Mucosa of rectum (tissue), 2 donors: Measurements from ENCODE around the gene XXYLT1.

Source experiments
- H3K27ac ChIP-seq, 2 donors: one replicate each; pipeline ENCODE4 v1.7.0; 2013; ENCODE audit warnings: inconsistent platforms in 2 of 2, low read depth in 2 of 2, low read length in 2 of 2
- H3K27me3 ChIP-seq, 2 donors: one replicate each; pipeline ENCODE4 v1.7.0; 2013; ENCODE audit warnings: low read length in 2 of 2; ENCODE audit not compliant: control insufficient read depth in 2 of 2, insufficient read depth in 2 of 2
- H3K36me3 ChIP-seq, 2 donors: one replicate each; pipeline ENCODE4 v1.7.0; 2013; ENCODE audit warnings: low read length in 2 of 2; ENCODE audit not compliant: control insufficient read depth in 2 of 2, insufficient read depth in 2 of 2
- H3K4me1 ChIP-seq, 2 donors: one replicate each; pipeline ENCODE4 v1.7.0; 2013; ENCODE audit warnings: low read length in 2 of 2, mild to moderate bottlenecking in 1 of 2; ENCODE audit not compliant: control insufficient read depth in 2 of 2, insufficient read depth in 2 of 2
- H3K4me3 ChIP-seq, 2 donors: one replicate each; pipeline ENCODE4 v1.7.0; 2013; ENCODE audit warnings: low read length in 2 of 2
- H3K9ac ChIP-seq, 2 donors: one replicate each; pipeline ENCODE4 v1.7.0; 2013; ENCODE audit warnings: low read length in 2 of 2, low read depth in 1 of 2, mild to moderate bottlenecking in 1 of 2
- H3K9me3 ChIP-seq, 2 donors: one replicate each; pipeline ENCODE4 v1.7.0; 2013; ENCODE audit warnings: low read length in 2 of 2; ENCODE audit not compliant: control insufficient read depth in 2 of 2
- donor health status: healthy.
- donor health status: Normal muscosa, but diverticular disease.

Gene XXYLT1

DNA sequence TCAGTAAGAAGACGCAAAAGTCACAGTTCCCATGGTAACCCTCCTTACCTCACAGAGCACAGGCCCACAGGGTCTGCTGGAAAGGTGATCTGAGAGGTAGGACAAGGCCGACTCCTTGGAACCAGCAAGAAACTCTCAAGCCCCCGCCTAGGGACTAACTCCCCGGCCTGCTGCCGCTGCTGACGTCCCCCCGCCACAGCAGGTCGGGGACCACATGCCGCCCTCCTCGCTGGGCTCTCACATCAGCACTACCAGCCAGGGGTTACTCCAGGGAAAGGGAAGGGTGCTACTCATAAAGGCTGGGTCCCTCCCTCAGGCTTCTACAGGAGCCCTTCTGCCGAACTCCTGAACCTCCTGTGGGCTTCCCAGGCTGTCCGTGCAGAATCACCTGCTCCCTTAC lies 94.2 kb downstream of the XXYLT1 start:
- Histone ChIP-seq H3K9me3 (no peaks in the 10 kb centered on the region), H3K4me3 (no peak overlapping the region), H3K36me3 (no peaks in the 10 kb centered on the region), H3K9ac (no peak overlapping the region), H3K27ac (no peak overlapping the region), H3K27me3 (no peaks in the 10 kb centered on the region), H3K4me1 (peaks cover 0 to 3% of the 10 kb centered on the region in 2 donors)

DNA sequence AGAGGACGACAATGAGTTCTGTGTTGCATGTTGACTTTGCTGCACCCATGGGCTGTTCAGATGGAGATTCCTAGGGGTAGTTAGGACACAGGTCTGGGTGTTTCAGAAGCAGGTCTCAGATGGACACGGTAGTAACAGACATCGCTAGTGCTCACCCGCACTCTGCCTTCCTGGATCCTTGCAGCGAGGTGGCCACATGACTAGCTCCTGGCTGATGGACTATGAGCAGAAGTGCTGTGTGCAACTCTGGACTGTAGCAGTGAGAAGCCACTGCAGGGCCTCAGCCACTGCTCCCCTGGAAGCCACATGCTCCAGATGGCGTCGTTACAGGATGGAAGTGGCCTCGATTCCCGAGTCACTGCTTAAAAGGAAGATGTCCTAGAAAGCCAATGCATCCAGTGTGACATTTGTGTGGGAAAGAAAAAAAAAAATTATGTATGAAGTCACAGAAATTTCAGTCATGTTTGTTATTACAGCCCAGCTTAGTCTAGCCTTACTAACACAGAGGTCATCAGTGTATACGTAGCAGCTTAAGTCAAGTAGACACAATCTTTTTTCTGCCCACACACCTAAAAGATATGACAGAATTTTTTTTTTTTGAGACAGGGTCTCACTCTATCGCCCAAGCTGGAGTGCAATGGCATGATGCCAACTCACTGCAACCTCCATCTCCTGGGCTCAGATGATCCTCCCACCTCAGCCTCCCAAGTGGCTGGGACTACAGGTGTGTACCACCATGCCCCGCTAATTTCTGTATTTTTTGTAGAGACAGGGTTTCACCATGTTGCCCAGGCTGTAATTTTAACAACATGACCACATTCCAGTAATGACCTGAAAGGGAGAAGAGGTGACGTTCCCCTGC lies 95.3 kb downstream of the XXYLT1 start:
- H3K9ac ChIP-seq, result no peak overlapping the region
- no peaks in the 10 kb centered on the region for H3K27me3 ChIP-seq
- no peaks in the 10 kb centered on the region for H3K36me3 ChIP-seq
- H3K9me3 ChIP-seq, result no peaks in the 10 kb centered on the region
- H3K4me1 ChIP-seq, result peaks cover 0 to 3% of the 10 kb centered on the region in 2 donors
- H3K4me3 ChIP-seq, result no peak overlapping the region
- H3K27ac ChIP-seq, result no peak overlapping the region

GRCh38 chr3:195175076-195175475 lies 95.9 kb downstream of the XXYLT1 start:
- Histone ChIP-seq H3K4me3 (no peak overlapping the region), H3K9me3 (no peaks in the 10 kb centered on the region), H3K9ac (no peak overlapping the region), H3K36me3 (no peaks in the 10 kb centered on the region), H3K27ac (no peak overlapping the region), H3K4me1 (peaks cover 0 to 3% of the 10 kb centered on the region in 2 donors), H3K27me3 (no peaks in the 10 kb centered on the region)

GRCh38 chr3:195173657-195174056 lies 97.3 kb downstream of the XXYLT1 start:
- H3K9me3 ChIP-seq, result no peaks in the 10 kb centered on the region
- H3K9ac ChIP-seq, result no peak overlapping the region
- no peak overlapping the region for H3K27ac ChIP-seq
- H3K36me3 ChIP-seq, result no peaks in the 10 kb centered on the region
- H3K4me1 ChIP-seq, result no peaks in the 10 kb centered on the region
- H3K4me3 ChIP-seq, result no peak overlapping the region
- H3K27me3 ChIP-seq, result no peaks in the 10 kb centered on the region

DNA sequence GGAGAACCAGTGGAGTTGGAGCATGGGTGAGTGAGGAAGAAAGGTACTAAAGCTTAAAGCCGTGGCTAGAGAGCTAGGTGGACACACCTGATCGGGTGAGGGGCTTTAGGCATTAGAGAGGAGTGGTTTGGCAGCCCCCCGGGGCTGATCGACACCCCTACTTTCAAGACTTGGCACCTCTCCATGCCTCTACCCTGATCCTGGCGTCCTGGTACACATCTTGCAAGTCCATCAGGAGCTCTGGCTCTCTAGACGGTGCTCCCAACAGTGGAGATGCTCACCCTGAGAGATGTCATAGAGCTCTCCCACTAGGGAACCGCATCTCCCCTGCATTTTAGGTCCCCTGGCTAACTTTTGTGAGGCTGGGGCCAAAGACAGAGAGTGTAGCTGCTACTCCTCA lies 98.1 kb downstream of the XXYLT1 start:
- H3K27ac ChIP-seq, result no peak overlapping the region
- no peak overlapping the region for H3K4me3 ChIP-seq
- H3K27me3 ChIP-seq, result no peaks in the 10 kb centered on the region
- H3K36me3 ChIP-seq, result no peaks in the 10 kb centered on the region
- H3K4me1 ChIP-seq, result no peaks in the 10 kb centered on the region
- H3K9me3 ChIP-seq, result no peaks in the 10 kb centered on the region
- no peak overlapping the region for H3K9ac ChIP-seq

DNA sequence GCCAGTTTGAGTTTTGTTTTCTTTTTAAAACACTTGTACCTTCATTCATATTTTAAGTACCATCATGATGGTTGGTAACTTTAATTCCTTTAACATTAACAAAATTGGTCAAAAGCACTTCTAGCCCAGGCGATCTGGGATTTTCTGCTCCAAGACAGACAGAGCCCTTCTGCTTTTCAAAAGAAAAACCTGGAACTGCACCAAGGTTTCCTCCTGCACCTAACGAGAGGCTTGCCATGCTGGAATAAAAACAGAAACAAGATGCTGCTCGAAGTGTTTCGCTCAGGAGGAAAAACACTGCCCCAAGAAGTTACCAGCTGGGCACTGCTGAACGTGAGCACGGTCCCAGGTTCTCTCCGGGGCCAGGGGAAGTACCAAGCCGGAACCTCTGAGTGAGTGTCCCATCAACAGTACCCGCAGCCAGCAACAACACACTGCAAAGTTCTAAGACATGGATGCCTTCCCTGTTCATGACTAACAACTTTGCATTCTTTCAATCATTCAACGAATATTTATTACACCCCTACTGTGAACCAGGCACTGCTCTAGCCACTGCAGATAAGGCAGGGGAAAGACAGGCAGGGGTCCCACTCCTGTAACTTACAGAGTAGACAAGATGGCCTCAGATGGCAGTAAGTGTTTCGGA lies 98.8 kb downstream of the XXYLT1 start:
- H3K9me3 ChIP-seq, result no peaks in the 10 kb centered on the region
- H3K27ac ChIP-seq, result no peak overlapping the region

GRCh38 chr3:195171093-195171873 lies 99.7 kb downstream of the XXYLT1 start:
- H3K9me3 ChIP-seq, result no peaks in the 10 kb centered on the region
- H3K27me3 ChIP-seq, result no peaks in the 10 kb centered on the region
- no peaks in the 10 kb centered on the region for H3K36me3 ChIP-seq
- no peak overlapping the region for H3K9ac ChIP-seq
- H3K4me1 ChIP-seq, result no peaks in the 10 kb centered on the region
- no peak overlapping the region for H3K4me3 ChIP-seq
- no peak overlapping the region for H3K27ac ChIP-seq

More for the DNA sequence above, 98.8 kb downstream of the XXYLT1 start:
- Histone ChIP-seq H3K27me3 (no peaks in the 10 kb centered on the region), H3K9ac (no peak overlapping the region), H3K4me1 (no peaks in the 10 kb centered on the region), H3K36me3 (no peaks in the 10 kb centered on the region), H3K4me3 (no peak overlapping the region)

DNA sequence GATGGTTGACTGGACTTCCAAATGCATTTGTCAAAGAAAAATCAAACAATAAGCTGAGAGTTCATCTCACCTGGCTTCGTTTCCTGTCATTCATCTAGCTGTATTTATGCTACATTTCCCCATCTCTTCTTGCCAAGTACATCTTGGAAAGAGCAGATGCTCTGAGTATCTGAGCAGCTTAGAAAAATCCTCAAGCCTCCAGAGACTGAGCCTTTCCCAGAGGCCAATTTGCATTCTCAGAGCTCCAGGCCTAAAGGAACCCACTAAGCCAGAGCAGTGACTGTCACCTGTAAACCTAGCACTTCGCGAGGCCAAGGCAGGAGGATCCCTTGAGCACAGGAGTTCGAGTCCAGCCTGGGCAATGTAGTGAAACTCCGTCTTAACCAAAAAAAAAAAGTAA lies 100.5 kb downstream of the XXYLT1 start:
- Histone ChIP-seq H3K9me3 (no peaks in the 10 kb centered on the region), H3K4me3 (no peak overlapping the region), H3K36me3 (no peaks in the 10 kb centered on the region), H3K27ac (no peak overlapping the region), H3K4me1 (no peaks in the 10 kb centered on the region), H3K9ac (no peak overlapping the region), H3K27me3 (no peaks in the 10 kb centered on the region)

DNA sequence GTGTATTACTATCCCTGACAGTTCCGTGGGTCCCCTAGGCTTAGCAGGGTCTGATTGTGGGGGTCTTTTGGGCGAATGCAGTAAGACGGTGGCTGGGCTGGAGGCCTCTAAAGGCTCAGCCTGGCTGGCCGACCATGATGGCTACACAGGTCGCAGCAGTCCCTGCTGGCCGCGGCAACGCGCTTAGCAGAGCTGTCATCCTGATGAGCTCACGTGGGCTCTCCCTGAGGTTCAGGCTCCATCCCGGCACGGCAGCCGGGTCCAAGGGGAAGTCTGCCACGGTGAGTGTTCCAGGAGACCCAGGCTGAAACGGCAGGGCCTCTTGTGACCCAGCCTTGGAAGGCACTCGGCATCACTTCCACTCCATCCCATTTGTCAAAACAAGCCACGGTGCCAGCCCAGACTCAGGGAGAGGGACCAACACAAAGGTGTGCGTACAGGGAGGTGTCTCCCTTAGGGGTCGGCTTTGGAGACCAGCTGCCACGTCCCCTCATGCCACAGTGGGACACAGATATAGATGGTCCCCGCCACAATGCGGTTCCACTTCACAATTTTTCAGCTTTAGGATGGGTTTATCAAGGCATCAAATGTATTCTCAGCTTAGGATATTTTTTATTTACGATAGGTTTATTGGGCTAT lies 101.8 kb downstream of the XXYLT1 start:
- no peaks in the 10 kb centered on the region for H3K9me3 ChIP-seq
- H3K9ac ChIP-seq, result no peak overlapping the region

More for the DNA sequence above, 101.8 kb downstream of the XXYLT1 start:
- no peak overlapping the region for H3K27ac ChIP-seq
- no peaks in the 10 kb centered on the region for H3K4me1 ChIP-seq
- H3K4me3 ChIP-seq, result no peak overlapping the region
- no peaks in the 10 kb centered on the region for H3K27me3 ChIP-seq
- no peaks in the 10 kb centered on the region for H3K36me3 ChIP-seq
